Panc1 (cell line): Measurements from ENCODE around the gene UTP20.

ENCODE experiments used
- CTCF ChIP-seq: fragments of 450-650 bp; IDR thresholded peaks from 2 replicates; pipeline ENCODE4 v1.5.1; 2017; ENCODE audit warnings: mild to moderate bottlenecking
- POLR2AphosphoS5 ChIP-seq: IDR thresholded peaks from 2 replicates; pipeline ENCODE4 v1.6.1; 2012; ENCODE audit warnings: mild to moderate bottlenecking, low read depth, low read length, moderate library complexity

DNA sequence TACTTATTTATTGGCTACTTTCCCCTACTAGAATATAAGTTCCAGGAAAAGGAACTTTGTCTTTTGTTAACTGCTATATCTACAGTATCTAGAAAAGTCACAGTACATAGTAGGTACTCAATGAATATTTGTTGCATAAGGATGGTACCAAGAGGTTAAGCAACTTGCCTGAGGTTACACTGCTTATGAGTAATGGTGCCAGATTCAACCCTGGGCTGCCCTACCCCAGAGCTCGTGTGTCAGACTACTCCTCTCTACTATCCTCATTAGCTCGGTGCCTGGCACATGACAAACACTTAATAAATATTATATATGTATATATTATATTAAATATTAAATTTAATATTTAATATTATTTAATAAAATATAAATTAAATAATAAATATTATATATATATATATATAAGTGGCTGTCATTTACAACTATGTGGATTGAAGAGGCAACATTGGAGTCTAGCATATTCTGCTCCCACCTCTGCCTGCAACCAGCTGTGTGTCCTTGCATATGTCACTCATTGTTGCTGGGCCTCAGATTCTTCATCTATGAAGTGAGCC is 25.4 kb downstream of the UTP20 start:
- TF ChIP-seq CTCF (no peak), POLR2AphosphoS5 (no peak)
